Neutrophil (primary cell): ENCODE results near the gene PAGE3.

ENCODE experiments used
- H3K27ac ChIP-seq: fragments of 200-600 bp; sonication (generic); 2 replicates; pipeline ENCODE4 v1.5.1; 2016; ENCODE audit warnings: mild to moderate bottlenecking, moderate library complexity
- H3K27me3 ChIP-seq: fragments of 200-600 bp; sonication (generic); 2 replicates; pipeline ENCODE4 v1.6.0; 2016; ENCODE audit warnings: mild to moderate bottlenecking
- H3K36me3 ChIP-seq: fragments of 200-600 bp; sonication (generic); 2 replicates; pipeline ENCODE4 v1.5.1; 2017
- H3K4me1 ChIP-seq, 2 experiments: fragments of 200-600 bp in 1 of 2; sonication (generic) in 1 of 2; 1 replicate in 1 of 2; 2 replicates in 1 of 2; pipeline versions ENCODE4 v1.5.1 to v1.6.1; 2013 to 2016; ENCODE audit warnings: low read depth in 1 of 2, low read length in 1 of 2, mild to moderate bottlenecking in 1 of 2, moderate library complexity in 1 of 2; ENCODE audit not compliant: control insufficient read depth in 1 of 2, insufficient read depth in 1 of 2
- H3K4me3 ChIP-seq, 2 experiments: fragments of 200-600 bp in 1 of 2; sonication (generic) in 1 of 2; 1 replicate in 1 of 2; 2 replicates in 1 of 2; pipeline ENCODE4 v1.5.1; 2013 to 2016; ENCODE audit warnings: low read depth in 1 of 2, low read length in 1 of 2, mild to moderate bottlenecking in 1 of 2, moderate library complexity in 1 of 2
- H3K9me3 ChIP-seq: fragments of 200-600 bp; sonication (generic); 2 replicates; pipeline ENCODE4 v1.5.1; 2016
- TF ChIP-seq, protein P1 (sequence below): fragments of 200-600 bp; sonication (generic); IDR thresholded peaks from 2 replicates; pipeline ENCODE4 v1.5.1; 2016; ENCODE audit warnings: antibody characterized with exemption

Gene PAGE3

GRCh38 chrX:55240788-55241340 lies 23.9 kb downstream of the PAGE3 start:
- Histone ChIP-seq H3K4me1 (no peaks in the 10 kb centered on the region), H3K9me3 (no peaks in the 10 kb centered on the region), H3K4me3 (no peak overlapping the region), H3K36me3 (no peaks in the 10 kb centered on the region), H3K27ac (no peak overlapping the region), H3K27me3 (no peaks in the 10 kb centered on the region)
- TF ChIP-seq, protein P1, sequence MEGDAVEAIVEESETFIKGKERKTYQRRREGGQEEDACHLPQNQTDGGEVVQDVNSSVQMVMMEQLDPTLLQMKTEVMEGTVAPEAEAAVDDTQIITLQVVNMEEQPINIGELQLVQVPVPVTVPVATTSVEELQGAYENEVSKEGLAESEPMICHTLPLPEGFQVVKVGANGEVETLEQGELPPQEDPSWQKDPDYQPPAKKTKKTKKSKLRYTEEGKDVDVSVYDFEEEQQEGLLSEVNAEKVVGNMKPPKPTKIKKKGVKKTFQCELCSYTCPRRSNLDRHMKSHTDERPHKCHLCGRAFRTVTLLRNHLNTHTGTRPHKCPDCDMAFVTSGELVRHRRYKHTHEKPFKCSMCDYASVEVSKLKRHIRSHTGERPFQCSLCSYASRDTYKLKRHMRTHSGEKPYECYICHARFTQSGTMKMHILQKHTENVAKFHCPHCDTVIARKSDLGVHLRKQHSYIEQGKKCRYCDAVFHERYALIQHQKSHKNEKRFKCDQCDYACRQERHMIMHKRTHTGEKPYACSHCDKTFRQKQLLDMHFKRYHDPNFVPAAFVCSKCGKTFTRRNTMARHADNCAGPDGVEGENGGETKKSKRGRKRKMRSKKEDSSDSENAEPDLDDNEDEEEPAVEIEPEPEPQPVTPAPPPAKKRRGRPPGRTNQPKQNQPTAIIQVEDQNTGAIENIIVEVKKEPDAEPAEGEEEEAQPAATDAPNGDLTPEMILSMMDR: no peak

DNA sequence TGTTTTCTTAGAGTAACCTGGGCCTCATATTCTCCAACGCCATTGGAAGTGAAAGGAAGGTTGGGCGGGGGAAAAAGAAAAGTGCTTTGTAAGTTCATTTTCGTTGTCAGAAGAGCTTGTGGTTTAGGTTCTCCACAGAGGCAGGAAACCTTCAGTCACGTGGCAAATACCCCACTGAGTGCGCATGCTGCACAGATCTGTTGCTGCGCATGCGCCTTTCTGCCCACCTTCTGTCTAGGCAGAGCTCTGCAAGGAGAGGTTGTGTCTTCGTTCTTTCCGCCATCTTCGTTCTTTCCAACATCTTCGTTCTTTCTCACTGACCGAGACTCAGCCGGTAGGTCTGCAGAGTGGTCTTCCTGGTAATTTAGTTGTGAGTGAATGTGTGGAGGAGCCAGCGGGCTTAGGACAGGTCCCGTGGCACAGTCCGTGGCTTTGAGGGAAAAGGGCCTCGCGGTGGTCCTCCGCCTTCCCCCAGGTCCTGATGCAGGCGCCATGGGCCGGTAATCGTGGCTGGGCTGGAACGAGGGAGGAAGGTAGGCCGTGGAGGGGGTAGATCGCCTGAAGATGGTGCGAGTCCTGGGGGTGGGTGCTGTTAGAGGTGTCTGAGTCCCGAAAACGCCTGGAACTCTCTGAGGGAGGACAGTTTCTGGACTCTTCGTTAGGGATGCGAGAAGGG lies 44.5 kb downstream of the PAGE3 start, which contains the start of gene PAGE5:
PAGE5 (plus strand) TSS at position 228 of the 676 bp plus-strand sequence. CDS start 1,037 bp downstream, outside the sequence.
- H3K27me3 ChIP-seq: no peaks in the 10 kb centered on the region
- H3K4me3 ChIP-seq: no peak within 1 kb of the TSS
- no peaks in the 10 kb centered on the region for H3K36me3 ChIP-seq
- TF ChIP-seq, protein P1: no peak
- no peak within 1 kb of the TSS for H3K27ac ChIP-seq
- H3K4me1 ChIP-seq: no peaks in the 10 kb centered on the region
- H3K9me3 ChIP-seq: no peaks in the 10 kb centered on the region

DNA sequence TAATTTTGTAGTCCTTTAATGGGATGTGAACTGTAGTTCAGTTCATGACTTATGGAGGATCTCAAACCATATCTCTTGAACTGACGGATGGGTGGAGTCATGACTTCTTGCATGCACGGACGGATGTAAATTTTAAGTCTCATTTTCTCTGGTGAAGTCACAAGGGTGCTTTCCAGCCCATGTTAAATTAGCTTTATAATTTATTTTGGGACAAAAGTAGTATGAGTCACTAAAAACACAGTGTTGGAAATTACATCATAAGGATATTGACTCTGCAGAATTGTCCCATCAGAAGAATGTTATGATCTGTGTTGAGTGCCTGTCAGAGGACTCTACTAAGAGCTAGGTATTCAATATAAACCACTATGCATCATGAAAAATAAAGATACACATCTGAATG lies 51.3 kb downstream of the PAGE3 start:
- no peak overlapping the region for H3K4me3 ChIP-seq
- H3K9me3 ChIP-seq: no peaks in the 10 kb centered on the region
- no peaks in the 10 kb centered on the region for H3K36me3 ChIP-seq
- no peaks in the 10 kb centered on the region for H3K4me1 ChIP-seq
- H3K27ac ChIP-seq: no peak overlapping the region
- TF ChIP-seq, protein P1: no peak
- H3K27me3 ChIP-seq: no peaks in the 10 kb centered on the region

DNA sequence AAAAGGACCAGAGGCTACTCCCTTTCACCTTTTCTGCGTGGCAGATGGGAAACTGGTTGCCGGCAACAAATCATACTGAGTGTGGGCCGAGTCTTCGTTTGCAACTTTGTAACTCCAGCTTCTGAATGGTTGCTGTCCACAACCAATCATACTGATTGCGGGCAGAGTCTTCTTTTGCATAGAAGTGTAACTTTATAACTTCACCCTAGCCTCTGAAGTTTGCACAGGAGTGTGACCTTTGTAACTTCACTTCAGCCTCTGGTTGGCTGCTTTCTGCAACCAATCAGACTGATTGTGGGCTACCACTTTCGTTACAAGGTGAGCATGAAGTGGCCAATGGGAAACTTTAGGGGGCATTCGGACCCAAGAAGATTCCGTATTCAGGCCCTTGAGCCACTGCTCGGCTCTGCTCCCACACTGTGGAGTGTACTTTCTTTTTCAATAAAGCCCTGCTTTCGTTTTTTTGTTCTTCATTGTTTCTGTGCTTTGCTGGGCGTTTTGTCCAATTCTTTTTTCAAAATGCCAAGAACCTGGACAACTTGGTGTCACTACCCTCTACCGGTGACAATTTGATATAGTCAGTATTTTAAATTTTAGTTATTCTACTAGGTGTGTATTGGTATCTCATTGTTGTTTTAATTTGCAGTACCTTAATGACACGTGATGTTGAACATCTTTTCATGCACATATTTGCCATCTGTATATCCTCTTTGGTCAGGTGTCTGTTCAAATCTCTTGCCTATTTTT lies 53.6 kb downstream of the PAGE3 start:
- Histone ChIP-seq H3K27me3 (no peaks in the 10 kb centered on the region), H3K27ac (no peak overlapping the region), H3K9me3 (no peaks in the 10 kb centered on the region), H3K4me3 (no peak overlapping the region), H3K36me3 (no peaks in the 10 kb centered on the region), H3K4me1 (no peaks in the 10 kb centered on the region)
- TF ChIP-seq, protein P1: no peak
